ENCODE measurements around the gene KDM4B. TPM values are rescaled to one million over a fixed set of nuclear protein-coding genes. Genes with fewer than 3 reads are reported as not detected.

The KDM4B gene
- total and polyA plus RNA-seq, 10 of the 15 experiments (the other 5 are each of a cell fraction or from before 2014, with no cell fraction given): 0.47 to 49.6 (median 16.2) TPM

- Histone ChIP-seq H3K27ac (ENCODE audit: control insufficient read depth, insufficient read depth) (no peak overlapping the region), H4K20me1 (ENCODE audit: control insufficient read depth, insufficient read depth) (no peaks in the 10 kb centered on the region), H3K9me3 (replicated peaks; ENCODE audit: control insufficient read depth, insufficient read depth, low read length) (no peaks in the 10 kb centered on the region), H3K36me3 (ENCODE audit: control insufficient read depth in 2 of 2, insufficient read depth in 2 of 2, low read length in 1 of 2) (no peaks in the 10 kb centered on the region), H3K4me3 (no peak overlapping the region), H3K79me2 (ENCODE audit: control insufficient read depth, insufficient read depth, low read length) (no peaks in the 10 kb centered on the region), H3K9ac (ENCODE audit: control insufficient read depth, insufficient read depth, low read length) (no peak overlapping the region), H3K4me1 (ENCODE audit: control insufficient read depth, insufficient read depth, low read length) (no peaks in the 10 kb centered on the region), H3K4me2 (ENCODE audit: control insufficient read depth, insufficient read depth) (no peak overlapping the region), H3K27me3 (replicated peaks in 1 of 2; ENCODE audit: control insufficient read depth in 2 of 2, insufficient read depth in 2 of 2, low read length in 1 of 2) (no peaks in the 10 kb centered on the region), H2AFZ (ENCODE audit: control insufficient read depth, low read depth, low read length) (no peak overlapping the region)
- DNase-seq (ENCODE audit: low read depth, low spot score): no peak
- ChIA-PET CTCF (interaction anchor here (0.6 to 1.8 kb wide), 3 partner anchors 10 to 437 kb away, joined by 3 to 5 read pairs (median 4); no protein-coding TSS in a partner anchor), POLR2A (no interaction called here), RAD21 (ENCODE audit: unreplicated experiment) (no interaction called here), SMC1A (ENCODE audit: uncharacterized antibody, unreplicated experiment) (no interaction called here)
- BruUV-seq (replicated peaks): no TSS peak
- FAIRE-seq: no peak
- ATAC-seq: no peak
- TF ChIP-seq HDAC2 (IDR thresholded peaks at IDR 0.05) (no peak), EZH2 (IDR thresholded peaks at IDR 0.05; ENCODE audit: borderline replicate concordance, control insufficient read depth, low read depth, low read length) (no peak), FOS (IDR thresholded peaks at IDR 0.05; ENCODE audit: borderline replicate concordance, extremely low read depth, insufficient read length) (no peak), POU2F2 (IDR thresholded peaks at IDR 0.05; ENCODE audit: borderline replicate concordance, low read depth, low read length) (no peak), FOXM1 (IDR thresholded peaks at IDR 0.05; ENCODE audit: low read depth, low read length) (no peak), RAD21 (IDR thresholded peaks at IDR 0.05; ENCODE audit: insufficient read depth, low read depth, low read length) (no peak), E2F8 (IDR thresholded peaks at IDR 0.05; ENCODE audit: low read depth, partially characterized antibody) (no peak), ATF3 (IDR thresholded peaks at IDR 0.05; ENCODE audit: borderline replicate concordance, extremely low read depth, low read depth, low read length) (no peak), BMI1 (IDR thresholded peaks at IDR 0.05; ENCODE audit: borderline replicate concordance) (no peak)
- 64% methylated on average over 9 of the region's 9 CpGs for WGBS (ENCODE audit: insufficient coverage, insufficient replicate concordance, low lambda C conversion rate, missing lambda C conversion rate)
- intact Hi-C loops (cut with micrococcal nuclease; ENCODE audit: unreplicated experiment) (no loop called here), in situ Hi-C loops (cut with MboI) (no loop called here)
Observed at GRCh38 chr19:5171711-5172110, 202.8 kb downstream of the KDM4B start.

Data from GM12878 (cell line).